ENCODE measurements around the gene CCL3. TPM values are rescaled to one million over a fixed set of nuclear protein-coding genes. Genes with fewer than 3 reads are reported as not detected.

CCL3 gene
- total and polyA plus RNA-seq, 2 of the 4 experiments (the other 2 are of a cell fraction), result not detected

DNA sequence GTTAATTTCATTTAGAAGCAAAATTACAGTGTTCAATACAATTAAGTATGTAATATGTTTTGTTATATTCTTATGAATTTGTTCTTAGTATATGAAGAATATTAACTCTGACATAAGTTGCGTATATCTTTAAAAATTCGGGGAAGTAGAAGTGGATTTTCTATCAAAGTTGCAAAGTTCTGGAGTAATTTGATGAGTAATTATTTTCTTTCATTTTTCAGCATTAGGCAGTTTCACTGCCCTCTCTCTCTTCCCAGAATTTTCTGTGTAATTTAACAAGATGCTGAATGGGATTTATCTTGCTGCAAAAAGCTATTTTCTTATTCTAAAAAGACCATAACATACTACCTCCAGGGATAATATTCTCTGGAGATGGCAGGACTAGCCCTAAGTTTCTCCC, 34.8 kb downstream of the CCL3 start:
- Histone ChIP-seq H3K18ac (ENCODE audit: low read depth, low read length) (no peak overlapping the region), H3K23ac (ENCODE audit: low read depth, low read length) (no peak overlapping the region), H2AFZ (replicated peaks; ENCODE audit: low read length, poor library complexity) (no peak overlapping the region), H4K8ac (ENCODE audit: low read depth in 2 of 2, low read length in 2 of 2) (no peak overlapping the region), H3K14ac (replicated peaks; ENCODE audit: low read depth, low read length) (no peak overlapping the region), H3K9me3 (ENCODE audit: control insufficient read depth, insufficient read depth, low read length) (no peaks in the 10 kb centered on the region), H2BK15ac (ENCODE audit: low read depth, low read length) (no peak overlapping the region), H2AK5ac (ENCODE audit: low read depth, low read length) (no peak overlapping the region), H3K79me1 (ENCODE audit: low read depth in 1 of 2, low read length in 2 of 2) (no peaks in the 10 kb centered on the region), H3K27me3 (ENCODE audit: control insufficient read depth, insufficient read depth, low read length) (no peaks in the 10 kb centered on the region), H3K9me1 (ENCODE audit: insufficient read depth, low read length) (no peaks in the 10 kb centered on the region), H3K4me2 (ENCODE audit: low read depth, low read length) (no peak overlapping the region), H3K36me3 (ENCODE audit: control insufficient read depth, insufficient read depth, low read length) (no peaks in the 10 kb centered on the region), H4K20me1 (ENCODE audit: insufficient read depth, low read length) (no peaks in the 10 kb centered on the region), H2BK5ac (ENCODE audit: low read depth, low read length, poor library complexity, severe bottlenecking) (no peak overlapping the region), H3K4me3 (ENCODE audit: insufficient read depth, low read depth, low read length) (no peak overlapping the region), H3K56ac (ENCODE audit: extremely low read depth, insufficient read depth, low read length) (no peak overlapping the region), H2BK120ac (ENCODE audit: low read depth, low read length) (no peak overlapping the region), H3K4ac (ENCODE audit: low read depth, low read length) (no peak overlapping the region), H2BK20ac (ENCODE audit: low read depth, low read length) (no peak overlapping the region), H3K9ac (ENCODE audit: low read depth, low read length) (no peak overlapping the region), H4K5ac (ENCODE audit: low read depth, low read length) (no peak overlapping the region), H4K91ac (ENCODE audit: insufficient read depth, low read depth, low read length) (no peak overlapping the region), H3K27ac (ENCODE audit: insufficient read depth, low read length) (no peak overlapping the region), H3K4me1 (ENCODE audit: control insufficient read depth, insufficient read depth, low read length) (no peaks in the 10 kb centered on the region), H2AK9ac (replicated peaks; ENCODE audit: low read depth, low read length, poor library complexity) (no peak overlapping the region)
- CTCF ChIA-PET, result no interaction called here
- dilution Hi-C loops (cut with HindIII; ENCODE audit: low sequenced_read_pairs, unreplicated experiment) (no loop called here), intact Hi-C loops (cut with micrococcal nuclease) (no loop called here), in situ Hi-C loops (cut with MboI; ENCODE audit: low sequenced_read_pairs) (no loop called here)
- BruUV-seq (replicated peaks), result no TSS peak
- POLR2A ChIA-PET (ENCODE audit: unreplicated experiment), result no interaction called here
- ATAC-seq (ENCODE audit: low read depth) (no peak), DNase-seq (no peak)
- no CpG with 5 or more reads among the region's 2 CpGs for WGBS, 2 experiments (ENCODE audit: extremely low coverage in 2 of 2, insufficient read length in 1 of 2)
- TF ChIP-seq, protein P1, sequence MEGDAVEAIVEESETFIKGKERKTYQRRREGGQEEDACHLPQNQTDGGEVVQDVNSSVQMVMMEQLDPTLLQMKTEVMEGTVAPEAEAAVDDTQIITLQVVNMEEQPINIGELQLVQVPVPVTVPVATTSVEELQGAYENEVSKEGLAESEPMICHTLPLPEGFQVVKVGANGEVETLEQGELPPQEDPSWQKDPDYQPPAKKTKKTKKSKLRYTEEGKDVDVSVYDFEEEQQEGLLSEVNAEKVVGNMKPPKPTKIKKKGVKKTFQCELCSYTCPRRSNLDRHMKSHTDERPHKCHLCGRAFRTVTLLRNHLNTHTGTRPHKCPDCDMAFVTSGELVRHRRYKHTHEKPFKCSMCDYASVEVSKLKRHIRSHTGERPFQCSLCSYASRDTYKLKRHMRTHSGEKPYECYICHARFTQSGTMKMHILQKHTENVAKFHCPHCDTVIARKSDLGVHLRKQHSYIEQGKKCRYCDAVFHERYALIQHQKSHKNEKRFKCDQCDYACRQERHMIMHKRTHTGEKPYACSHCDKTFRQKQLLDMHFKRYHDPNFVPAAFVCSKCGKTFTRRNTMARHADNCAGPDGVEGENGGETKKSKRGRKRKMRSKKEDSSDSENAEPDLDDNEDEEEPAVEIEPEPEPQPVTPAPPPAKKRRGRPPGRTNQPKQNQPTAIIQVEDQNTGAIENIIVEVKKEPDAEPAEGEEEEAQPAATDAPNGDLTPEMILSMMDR (conservative IDR thresholded peaks at IDR 0.05; ENCODE audit: low read depth, low read length), result no peak
- no peak for TF ChIP-seq CHD1 (IDR thresholded peaks at IDR 0.05; ENCODE audit: low read depth, low read length)
